GM06990 (cell line): Measurements from ENCODE around the gene UBXN6.

Experiments used
- DNase-seq: peaks from one replicate; pipeline ENCODE4 v3.0.0-alpha.2; 2011; ENCODE audit not compliant: insufficient read length; ENCODE audit errors: extremely low read depth
- H3K27me3 ChIP-seq: replicated peaks from 2 replicates; pipeline ENCODE4 v1.6.0; 2011; ENCODE audit warnings: low read length; ENCODE audit not compliant: control insufficient read depth, insufficient read depth
- H3K36me3 ChIP-seq: 2 replicates; pipeline ENCODE4 v1.5.1; 2011; ENCODE audit warnings: low read length; ENCODE audit not compliant: control insufficient read depth, insufficient read depth
- H3K4me3 ChIP-seq: replicated peaks from 2 replicates; pipeline ENCODE4 v1.5.1; 2011; ENCODE audit warnings: low read depth, mild to moderate bottlenecking, control low read depth, low read length
- TF ChIP-seq, protein P1 (sequence below): IDR thresholded peaks from 2 replicates; pipeline ENCODE4 v1.5.1; 2011; ENCODE audit warnings: low read length, control low read depth, mild to moderate bottlenecking, inconsistent platforms; ENCODE audit not compliant: insufficient read depth, poor library complexity, severe bottlenecking

UBXN6 gene

DNA sequence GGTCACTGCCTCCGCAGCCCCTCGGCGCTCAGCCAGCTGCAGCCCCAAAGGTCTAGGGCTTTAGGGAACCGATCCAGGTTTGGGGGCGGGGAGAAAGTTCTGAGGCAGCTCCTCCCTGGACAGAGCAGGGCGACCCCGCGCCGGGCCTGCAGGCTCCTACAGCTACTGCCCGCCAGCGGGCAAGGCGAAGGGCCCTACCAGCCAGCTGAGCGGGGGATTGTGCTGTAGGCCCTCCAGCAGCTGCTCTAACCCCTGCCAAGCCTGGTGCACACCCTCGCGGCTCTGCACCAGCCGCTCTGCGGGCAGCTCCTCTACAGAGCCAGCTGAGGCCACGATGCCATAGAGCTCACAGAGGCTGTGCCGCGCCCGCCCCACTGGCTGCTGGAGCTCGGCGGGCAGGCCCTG lies 46.7 kb upstream of the UBXN6 start:
- H3K27me3 ChIP-seq: no peaks in the 10 kb centered on the region
- no peak overlapping the region for H3K4me3 ChIP-seq
- TF ChIP-seq, protein P1, sequence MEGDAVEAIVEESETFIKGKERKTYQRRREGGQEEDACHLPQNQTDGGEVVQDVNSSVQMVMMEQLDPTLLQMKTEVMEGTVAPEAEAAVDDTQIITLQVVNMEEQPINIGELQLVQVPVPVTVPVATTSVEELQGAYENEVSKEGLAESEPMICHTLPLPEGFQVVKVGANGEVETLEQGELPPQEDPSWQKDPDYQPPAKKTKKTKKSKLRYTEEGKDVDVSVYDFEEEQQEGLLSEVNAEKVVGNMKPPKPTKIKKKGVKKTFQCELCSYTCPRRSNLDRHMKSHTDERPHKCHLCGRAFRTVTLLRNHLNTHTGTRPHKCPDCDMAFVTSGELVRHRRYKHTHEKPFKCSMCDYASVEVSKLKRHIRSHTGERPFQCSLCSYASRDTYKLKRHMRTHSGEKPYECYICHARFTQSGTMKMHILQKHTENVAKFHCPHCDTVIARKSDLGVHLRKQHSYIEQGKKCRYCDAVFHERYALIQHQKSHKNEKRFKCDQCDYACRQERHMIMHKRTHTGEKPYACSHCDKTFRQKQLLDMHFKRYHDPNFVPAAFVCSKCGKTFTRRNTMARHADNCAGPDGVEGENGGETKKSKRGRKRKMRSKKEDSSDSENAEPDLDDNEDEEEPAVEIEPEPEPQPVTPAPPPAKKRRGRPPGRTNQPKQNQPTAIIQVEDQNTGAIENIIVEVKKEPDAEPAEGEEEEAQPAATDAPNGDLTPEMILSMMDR: no peak
- no peak for DNase-seq
- peaks cover 22% of the 10 kb centered on the region for H3K36me3 ChIP-seq

DNA sequence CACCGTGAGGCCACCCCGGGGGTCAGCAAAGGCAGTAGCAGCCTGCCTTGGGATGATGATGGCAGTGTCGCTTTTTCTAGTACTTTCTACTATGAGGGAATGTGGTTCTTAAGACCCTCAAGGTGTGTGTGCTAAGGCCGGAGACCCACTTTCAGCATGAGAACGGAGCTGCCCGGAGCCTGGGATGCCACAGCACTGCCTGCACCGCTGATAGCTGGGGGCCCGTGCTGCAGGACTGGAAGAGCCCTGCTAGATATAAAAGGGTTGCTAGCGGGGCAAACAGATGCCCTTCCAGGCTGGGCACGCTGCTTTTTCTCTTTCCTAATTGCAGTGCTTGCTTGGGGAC lies 46.2 kb upstream of the UBXN6 start:
- H3K36me3 ChIP-seq: peaks cover 22% of the 10 kb centered on the region

DNA sequence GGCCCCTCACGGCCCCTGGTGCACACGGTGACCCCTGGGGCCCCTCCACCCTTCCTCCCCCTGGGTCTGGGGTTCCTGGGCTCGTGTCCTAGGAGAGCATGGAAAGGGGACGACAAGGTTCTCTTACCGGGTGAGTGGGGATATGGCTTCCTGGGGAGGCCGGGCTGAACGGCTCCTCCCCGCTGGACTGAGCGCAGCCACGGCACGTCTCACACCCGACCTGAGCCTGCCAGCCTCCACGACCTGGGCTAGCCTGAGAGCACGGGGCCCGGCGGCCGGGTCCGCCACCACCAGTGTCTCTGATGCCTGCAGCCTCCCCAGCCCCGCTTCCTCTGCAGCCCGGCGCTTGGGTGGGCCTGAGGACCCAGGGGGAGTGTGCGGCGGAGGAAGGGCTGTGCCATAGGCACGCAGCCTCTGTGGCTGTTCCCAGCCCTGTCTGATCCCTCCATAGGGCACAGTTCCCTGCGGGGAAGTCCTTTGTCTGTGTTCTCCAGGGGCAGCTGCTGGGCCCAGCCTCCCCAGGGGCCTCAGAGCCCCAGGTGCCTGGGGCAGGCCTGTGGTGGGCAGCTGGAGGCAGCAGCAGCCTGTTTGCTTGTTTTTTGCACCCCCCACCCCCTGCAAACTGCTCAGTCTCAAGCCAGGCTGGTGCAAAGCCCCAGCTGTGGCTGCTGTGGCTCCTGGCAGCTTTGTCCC lies 45.7 kb upstream of the UBXN6 start:
- DNase-seq: no peak
- H3K4me3 ChIP-seq: no peak overlapping the region
- peaks cover 25% of the 10 kb centered on the region for H3K36me3 ChIP-seq
- TF ChIP-seq, protein P1: no peak
- no peaks in the 10 kb centered on the region for H3K27me3 ChIP-seq

More for the DNA sequence above, 46.2 kb upstream of the UBXN6 start:
- Histone ChIP-seq H3K4me3 (no peak overlapping the region), H3K27me3 (no peaks in the 10 kb centered on the region)
- DNase-seq: no peak
- TF ChIP-seq, protein P1: no peak

GRCh38 chr19:4502282-4503131 lies 44.9 kb upstream of the UBXN6 start:
- no peak for DNase-seq
- peaks cover 29% of the 10 kb centered on the region for H3K36me3 ChIP-seq
- no peak overlapping the region for H3K4me3 ChIP-seq
- H3K27me3 ChIP-seq: no peaks in the 10 kb centered on the region
- TF ChIP-seq, protein P1: no peak

- no peak overlapping the region for H3K4me3 ChIP-seq
- H3K27me3 ChIP-seq: no peaks in the 10 kb centered on the region
- no peak for DNase-seq
- TF ChIP-seq, protein P1: no peak
- peaks cover 29% of the 10 kb centered on the region for H3K36me3 ChIP-seq
Observed at GRCh38 chr19:4501691-4502090, 44.1 kb upstream of the UBXN6 start.
